Vagina (tissue), 2 donors: ENCODE measurements around the gene TIGD3. TPM values are rescaled to one million over a fixed set of nuclear protein-coding genes. Genes with fewer than 3 reads are reported as not detected.

ENCODE experiments used
- DNase-seq, 2 donors: peaks; one replicate each; pipeline ENCODE4 v3.0.0-alpha.2; 2017; ENCODE audit errors: extremely low spot score in 2 of 2
- H3K27ac ChIP-seq: fragments of 200-600 bp; sonication (generic); one replicate; pipeline ENCODE4 v1.5.1; 2019
- H3K27me3 ChIP-seq: fragments of 200-600 bp; sonication (generic); one replicate; pipeline ENCODE4 v1.5.1; 2019
- H3K36me3 ChIP-seq, 2 donors: fragments of 200-600 bp; sonication (generic); one replicate each; pipeline ENCODE4 v1.5.1; 2017 to 2019
- H3K4me1 ChIP-seq: fragments of 200-600 bp; sonication (generic); one replicate; pipeline ENCODE4 v1.5.1; 2019
- H3K4me3 ChIP-seq, 2 donors: fragments of 200-600 bp; sonication (generic); 1 replicate in 1 of 2; 2 replicates in 1 of 2; pipeline ENCODE4 v1.5.1; 2016 to 2019
- H3K9me3 ChIP-seq: fragments of 200-600 bp; sonication (generic); one replicate; pipeline ENCODE4 v1.5.1; 2019
- POLR2A ChIP-seq, 2 donors: fragments of 450-650 bp; IDR thresholded peaks; one replicate each; pipeline ENCODE4 v1.6.1; 2017; ENCODE audit warnings: antibody characterized with exemption in 2 of 2, mild to moderate bottlenecking in 2 of 2, moderate library complexity in 2 of 2
- POLR2AphosphoS5 ChIP-seq, 2 donors: sonication (generic); formaldehyde crosslinking; IDR thresholded peaks; one replicate each; pipeline ENCODE4 v1.9.0; 2017; ENCODE audit warnings: antibody characterized with exemption in 2 of 2, mild to moderate bottlenecking in 2 of 2, low read depth in 1 of 2; ENCODE audit not compliant: insufficient read depth in 1 of 2
- intact Hi-C: fragments of 100-400 bp; cut with DNase I; formaldehyde crosslinking; loops from one replicate; pipeline ENCODE4 v1.15.1; 2023
- total RNA-seq: library from RNA; depleted of rRNA; stranded (reverse); fragments of >200 nt; gene quantifications from one replicate; pipeline ENCODE4 v1.2.3, GENCODE V29; 2016
- TF ChIP-seq, protein P1 (sequence below), 3 experiments: fragments of 450-650 bp in 2 of 3; fragments of 200-600 bp in 1 of 3; sonication (generic) in 1 of 3; IDR thresholded peaks; one replicate each; pipeline ENCODE4 v1.5.1; 2017 to 2019; ENCODE audit warnings: antibody characterized with exemption in 3 of 3, mild to moderate bottlenecking in 2 of 3, moderate library complexity in 2 of 3

Gene TIGD3
- total RNA-seq, 1 donor from 2014 or later, result not detected

- no peak overlapping the region for H3K4me3 ChIP-seq
- no peaks in the 10 kb centered on the region for H3K9me3 ChIP-seq
- no peaks in the 10 kb centered on the region for H3K27me3 ChIP-seq
- TF ChIP-seq, protein P1, sequence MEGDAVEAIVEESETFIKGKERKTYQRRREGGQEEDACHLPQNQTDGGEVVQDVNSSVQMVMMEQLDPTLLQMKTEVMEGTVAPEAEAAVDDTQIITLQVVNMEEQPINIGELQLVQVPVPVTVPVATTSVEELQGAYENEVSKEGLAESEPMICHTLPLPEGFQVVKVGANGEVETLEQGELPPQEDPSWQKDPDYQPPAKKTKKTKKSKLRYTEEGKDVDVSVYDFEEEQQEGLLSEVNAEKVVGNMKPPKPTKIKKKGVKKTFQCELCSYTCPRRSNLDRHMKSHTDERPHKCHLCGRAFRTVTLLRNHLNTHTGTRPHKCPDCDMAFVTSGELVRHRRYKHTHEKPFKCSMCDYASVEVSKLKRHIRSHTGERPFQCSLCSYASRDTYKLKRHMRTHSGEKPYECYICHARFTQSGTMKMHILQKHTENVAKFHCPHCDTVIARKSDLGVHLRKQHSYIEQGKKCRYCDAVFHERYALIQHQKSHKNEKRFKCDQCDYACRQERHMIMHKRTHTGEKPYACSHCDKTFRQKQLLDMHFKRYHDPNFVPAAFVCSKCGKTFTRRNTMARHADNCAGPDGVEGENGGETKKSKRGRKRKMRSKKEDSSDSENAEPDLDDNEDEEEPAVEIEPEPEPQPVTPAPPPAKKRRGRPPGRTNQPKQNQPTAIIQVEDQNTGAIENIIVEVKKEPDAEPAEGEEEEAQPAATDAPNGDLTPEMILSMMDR (IDR thresholded peaks at IDR 0.05), result no peak
- no peak for TF ChIP-seq POLR2A (IDR thresholded peaks at IDR 0.05)
- TF ChIP-seq POLR2AphosphoS5 (IDR thresholded peaks at IDR 0.05; ENCODE audit: insufficient read depth in 1 of 2, low read depth in 1 of 2), result no peak
- H3K27ac ChIP-seq, result no peak overlapping the region
- intact Hi-C loops, result no loop called here
- no peaks in the 10 kb centered on the region for H3K36me3 ChIP-seq
- H3K4me1 ChIP-seq, result peaks cover 21% of the 10 kb centered on the region
- no peak for DNase-seq
Measured at GRCh38 chr11:65377036-65377435, 22.5 kb downstream of the TIGD3 start.

- no peaks in the 10 kb centered on the region for H3K36me3 ChIP-seq
- H3K4me3 ChIP-seq, result no peak overlapping the region
- no peaks in the 10 kb centered on the region for H3K27me3 ChIP-seq
- H3K9me3 ChIP-seq, result no peaks in the 10 kb centered on the region
- no peak overlapping the region for H3K27ac ChIP-seq
- peaks cover 26% of the 10 kb centered on the region for H3K4me1 ChIP-seq
- no peak for DNase-seq
- TF ChIP-seq POLR2A (IDR thresholded peaks at IDR 0.05) (no peak), POLR2AphosphoS5 (IDR thresholded peaks at IDR 0.05; ENCODE audit: insufficient read depth in 1 of 2, low read depth in 1 of 2) (no peak)
- TF ChIP-seq, protein P1 (IDR thresholded peaks at IDR 0.05), result no peak
- intact Hi-C loops, result loop anchor here (2.0 kb wide), 1 partner anchor 23 kb away; the partner anchor contains the start of gene TIGD3
Measured at GRCh38 chr11:65377777-65378176, 23.2 kb downstream of the TIGD3 start.

- Histone ChIP-seq H3K9me3 (no peaks in the 10 kb centered on the region), H3K36me3 (no peaks in the 10 kb centered on the region), H3K4me1 (peaks cover 32% of the 10 kb centered on the region), H3K27ac (no peak overlapping the region), H3K27me3 (no peaks in the 10 kb centered on the region), H3K4me3 (no peak overlapping the region)
- no peak for TF ChIP-seq POLR2AphosphoS5 (IDR thresholded peaks at IDR 0.05; ENCODE audit: insufficient read depth in 1 of 2, low read depth in 1 of 2)
- TF ChIP-seq, protein P1 (IDR thresholded peaks at IDR 0.05), result no peak
- TF ChIP-seq POLR2A (IDR thresholded peaks at IDR 0.05), result no peak
- no peak for DNase-seq
- intact Hi-C loops, result loop anchor here (2.0 kb wide), 1 partner anchor 24 kb away; the partner anchor contains the start of gene TIGD3
Measured at GRCh38 chr11:65378208-65378927, 23.8 kb downstream of the TIGD3 start.

- intact Hi-C loops, result loop anchor here (2.0 kb wide), 1 partner anchor 24 kb away; the partner anchor contains the start of gene TIGD3
- Histone ChIP-seq H3K27me3 (no peaks in the 10 kb centered on the region), H3K4me1 (peaks cover 39% of the 10 kb centered on the region), H3K27ac (no peak overlapping the region), H3K9me3 (no peaks in the 10 kb centered on the region), H3K4me3 (no peak overlapping the region), H3K36me3 (no peaks in the 10 kb centered on the region)
- DNase-seq, result no peak
- TF ChIP-seq POLR2A (IDR thresholded peaks at IDR 0.05), result no peak
- TF ChIP-seq, protein P1 (IDR thresholded peaks at IDR 0.05), result no peak
- TF ChIP-seq POLR2AphosphoS5 (IDR thresholded peaks at IDR 0.05; ENCODE audit: insufficient read depth in 1 of 2, low read depth in 1 of 2), result no peak
Measured at GRCh38 chr11:65378928-65379638, 24.5 kb downstream of the TIGD3 start.
